GM18873 (cell line): ENCODE results near the gene CCT5.

Experiments used
- ATAC-seq: cut with Tn5 transposase; IDR thresholded peaks from one replicate; pipeline ENCODE4 v1.9.1; 2021; ENCODE audit warnings: mild to moderate bottlenecking, moderate library complexity, moderate number of reproducible peaks; ENCODE audit not compliant: unreplicated experiment, low FRiP score

The CCT5 gene

DNA sequence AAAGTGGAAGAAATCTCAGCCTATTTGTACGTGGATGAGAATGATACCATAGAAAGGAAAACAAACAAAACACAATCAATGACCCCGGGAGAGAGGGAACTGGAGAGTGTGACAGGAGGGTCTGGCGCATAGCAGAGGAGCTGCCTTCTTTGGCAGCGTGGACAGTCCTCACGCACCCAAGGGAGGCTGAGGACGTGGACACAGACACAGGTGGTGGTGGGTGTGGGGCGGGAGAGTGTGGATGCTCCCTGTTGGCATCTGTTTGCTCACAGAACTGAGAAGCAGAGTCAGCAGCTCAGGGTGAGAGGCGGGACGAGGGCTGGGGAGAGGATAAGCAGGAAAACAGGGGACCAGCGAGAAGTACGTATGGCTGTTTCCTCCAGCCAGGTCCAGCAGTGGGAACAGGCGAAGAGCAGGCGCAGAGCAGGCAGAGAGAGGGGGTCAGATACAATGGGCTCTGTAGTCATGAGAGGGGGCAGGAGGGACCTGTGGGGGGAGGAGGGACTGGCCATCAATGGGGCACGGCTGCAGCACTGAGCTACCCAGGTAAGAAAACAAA, 47.6 kb downstream of the CCT5 start:
- ATAC-seq = no peak

DNA sequence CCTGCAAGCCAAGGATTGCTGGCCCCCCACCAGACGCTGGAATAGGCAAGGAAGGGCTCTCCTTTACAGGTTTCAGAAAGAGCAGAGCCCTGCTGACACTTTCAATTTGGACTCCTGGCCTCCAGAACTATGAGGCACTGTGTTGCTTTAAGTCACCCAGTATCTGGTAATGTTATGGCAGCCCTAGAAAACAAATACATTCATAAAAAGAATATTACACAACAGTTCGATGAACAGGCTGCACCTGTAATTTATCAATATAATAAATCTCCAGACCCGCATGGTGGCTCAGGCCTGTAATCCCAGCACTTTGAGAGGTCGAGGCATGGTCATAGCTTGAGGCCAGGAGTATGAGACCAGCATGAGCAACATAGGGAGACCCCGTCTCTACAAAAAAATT, 50.2 kb downstream of the CCT5 start:
- no peak for ATAC-seq

GRCh38 chr5:10301266-10301665, 51.2 kb downstream of the CCT5 start:
- no peak for ATAC-seq

GRCh38 chr5:10301842-10302610, 51.9 kb downstream of the CCT5 start:
- no peak for ATAC-seq

DNA sequence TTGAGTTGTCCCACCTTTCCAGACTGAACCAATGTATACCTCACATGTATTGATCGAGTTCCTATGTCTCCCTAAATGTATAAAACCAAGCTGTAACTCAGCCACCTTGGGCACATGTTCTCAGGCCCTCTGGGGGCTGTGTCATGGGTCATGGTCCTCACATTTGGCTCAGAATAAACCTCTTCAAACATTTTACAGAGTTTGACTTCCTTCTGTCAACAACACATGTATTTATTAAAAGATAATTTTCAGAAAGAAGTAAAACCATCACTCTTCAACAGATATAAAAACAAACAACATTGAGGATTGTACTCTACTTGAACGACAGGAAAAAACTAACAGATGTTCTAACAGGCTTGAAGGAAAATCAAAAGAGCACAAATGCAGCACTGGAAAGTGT, 53.1 kb downstream of the CCT5 start:
- no peak for ATAC-seq

- ATAC-seq = no peak
These were observed 53.7 kb downstream of the CCT5 start for GRCh38 chr5:10303699-10304170.

- ATAC-seq = no peak
These were observed 54.9 kb downstream of the CCT5 start for GRCh38 chr5:10304932-10305331.

GRCh38 chr5:10306114-10306513, 56.0 kb downstream of the CCT5 start:
- ATAC-seq = no peak

DNA sequence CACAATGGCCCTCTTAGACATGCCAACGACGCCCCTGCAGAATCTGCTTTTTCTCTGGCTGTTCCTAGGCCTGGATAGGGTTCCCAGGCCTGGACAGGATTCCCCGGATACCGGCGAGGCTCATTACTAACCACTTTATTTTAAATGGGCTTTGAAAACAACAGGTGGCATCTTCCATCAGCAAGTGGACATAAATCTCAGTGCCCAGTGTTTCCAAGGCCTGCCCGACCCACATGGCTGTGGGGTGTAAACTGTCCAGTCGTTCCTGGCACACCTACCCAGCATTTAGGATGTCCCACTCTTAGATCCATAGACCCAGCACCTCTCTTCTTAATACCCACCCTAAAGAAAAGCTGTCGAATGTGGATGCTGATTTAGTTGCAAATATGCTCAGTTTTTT, 56.7 kb downstream of the CCT5 start:
- no peak for ATAC-seq

- ATAC-seq = peak; percentile 53
These were observed 57.4 kb downstream of the CCT5 start, which contains the start of gene CMBL for GRCh38 chr5:10307206-10308148. TSS of gene CMBL (minus strand) at chr5:10307902. CDS start at chr5:10290762, 17,140 bp downstream.

DNA sequence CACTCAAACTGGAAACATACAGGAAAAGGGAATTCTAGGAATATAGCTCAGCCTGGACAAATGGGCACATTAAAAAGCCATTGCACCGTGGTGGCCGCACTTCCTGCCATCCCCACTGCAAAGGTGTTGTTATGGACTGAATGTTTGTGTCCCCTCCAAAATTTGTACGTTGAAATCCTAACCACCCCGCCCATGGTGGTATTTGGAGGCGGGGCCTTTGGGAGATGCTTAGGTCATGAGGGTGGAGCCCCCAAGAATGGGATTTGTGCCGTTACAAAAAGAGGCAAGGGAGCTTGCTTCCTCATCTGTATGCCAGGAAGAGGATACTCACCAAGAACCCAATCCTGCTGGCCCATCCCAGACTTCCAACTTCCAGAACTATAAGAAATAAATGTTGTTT, 58.8 kb downstream of the CCT5 start:
- no peak for ATAC-seq

DNA sequence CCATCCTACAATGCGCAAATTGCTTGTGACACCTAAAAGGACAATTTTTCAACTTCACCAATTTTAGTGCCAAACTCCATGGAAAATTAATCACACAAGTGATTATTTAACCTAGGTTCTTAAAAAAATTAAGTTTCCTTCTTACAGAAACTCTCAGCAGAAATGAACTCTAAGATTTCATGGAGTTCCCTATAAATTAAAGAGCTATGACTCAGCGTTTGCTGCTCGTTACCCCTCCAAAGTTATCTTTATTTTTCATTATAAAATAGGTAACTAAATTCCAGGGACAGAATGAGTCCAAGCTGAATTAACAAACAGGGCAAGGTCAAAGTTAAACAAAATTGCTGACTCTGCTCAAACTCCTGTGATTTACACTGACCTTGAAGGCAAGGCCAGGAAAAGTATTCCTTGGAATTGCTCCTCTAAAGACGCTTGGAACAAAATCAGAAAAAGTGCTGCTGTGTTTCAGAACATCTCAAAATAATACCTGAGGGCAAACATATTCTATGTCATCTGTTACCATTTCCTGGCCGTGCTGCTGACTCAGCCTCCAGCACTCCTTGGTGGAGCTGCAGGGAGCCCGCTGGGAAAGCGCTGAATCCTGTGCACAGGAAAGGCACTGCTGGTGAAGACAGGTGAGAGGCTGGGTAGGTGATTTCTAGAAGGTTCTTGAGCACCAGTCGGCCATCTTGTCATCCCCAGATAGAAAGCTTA, 60.1 kb downstream of the CCT5 start:
- no peak for ATAC-seq

DNA sequence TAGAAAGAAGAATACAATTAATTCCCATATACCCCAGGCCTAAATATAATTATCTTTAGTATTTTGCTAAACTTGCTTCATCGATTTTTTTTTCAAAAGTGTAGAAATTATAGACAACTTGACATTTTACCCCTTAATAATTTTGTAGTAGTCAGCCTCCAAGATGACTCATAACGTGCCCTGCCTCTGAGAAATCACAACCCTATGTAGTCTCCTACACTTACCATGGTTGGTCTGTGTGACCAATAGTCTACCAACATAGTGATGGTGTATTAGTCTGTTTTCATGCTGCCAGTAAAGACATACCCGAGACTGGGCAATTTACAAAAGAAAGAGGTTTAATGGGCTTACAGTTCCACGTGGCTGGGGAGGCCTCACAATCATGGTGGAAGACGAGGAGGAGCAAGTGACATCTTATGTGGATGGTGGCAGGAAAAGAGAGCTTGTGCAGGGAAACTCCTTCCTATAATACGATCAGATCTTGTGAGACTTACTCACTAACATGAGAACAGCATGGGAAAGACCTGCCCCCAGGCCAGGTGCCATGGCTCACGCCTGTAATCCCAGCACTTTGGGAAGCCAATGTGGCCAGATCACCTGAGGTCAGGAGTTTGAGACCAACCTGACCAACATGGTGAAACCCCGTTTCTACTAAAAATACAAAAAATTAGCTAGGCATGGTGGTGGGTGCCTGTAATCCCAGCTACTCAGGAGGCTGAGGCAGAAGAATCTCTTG, 60.9 kb downstream of the CCT5 start:
- ATAC-seq = peak; percentile 63

DNA sequence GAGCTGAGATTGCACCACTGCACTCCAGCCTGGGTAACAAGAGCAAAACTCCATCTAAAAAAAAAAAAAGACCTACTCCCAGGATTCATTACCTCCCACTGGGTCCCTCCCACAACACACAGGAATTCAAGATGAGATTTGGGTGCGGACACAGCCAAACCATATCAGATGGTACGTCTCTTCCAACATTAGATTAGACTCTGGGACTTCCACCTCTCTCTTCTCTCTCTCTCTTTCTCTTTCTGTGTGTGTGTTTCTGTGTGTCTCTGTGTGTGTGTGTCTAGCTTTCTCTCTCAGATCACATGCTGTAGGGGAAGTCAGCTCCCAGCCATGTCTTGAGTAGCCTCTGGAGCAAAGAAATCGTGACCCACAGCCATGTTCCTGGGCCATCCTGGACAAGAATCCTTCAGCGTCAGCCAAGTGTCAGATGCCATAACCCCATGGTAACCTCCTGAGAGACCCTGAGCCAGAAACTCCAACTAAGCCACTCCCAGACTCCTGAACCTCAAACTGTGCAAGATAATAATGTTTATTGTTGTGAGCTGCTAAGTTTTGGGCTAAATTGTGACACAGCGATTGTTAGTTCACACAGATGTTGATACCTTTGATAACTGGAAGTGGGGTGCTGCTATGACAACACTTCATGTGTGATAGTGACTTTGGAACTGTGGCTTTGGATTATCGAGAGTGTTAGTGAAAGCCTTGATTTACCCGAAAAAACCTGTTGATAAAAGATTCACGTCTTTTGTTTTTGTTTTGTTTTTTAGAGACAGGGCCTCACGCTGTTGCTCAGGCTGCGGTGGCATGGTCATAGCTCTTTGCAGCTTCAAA, 61.7 kb downstream of the CCT5 start:
- ATAC-seq = no peak

DNA sequence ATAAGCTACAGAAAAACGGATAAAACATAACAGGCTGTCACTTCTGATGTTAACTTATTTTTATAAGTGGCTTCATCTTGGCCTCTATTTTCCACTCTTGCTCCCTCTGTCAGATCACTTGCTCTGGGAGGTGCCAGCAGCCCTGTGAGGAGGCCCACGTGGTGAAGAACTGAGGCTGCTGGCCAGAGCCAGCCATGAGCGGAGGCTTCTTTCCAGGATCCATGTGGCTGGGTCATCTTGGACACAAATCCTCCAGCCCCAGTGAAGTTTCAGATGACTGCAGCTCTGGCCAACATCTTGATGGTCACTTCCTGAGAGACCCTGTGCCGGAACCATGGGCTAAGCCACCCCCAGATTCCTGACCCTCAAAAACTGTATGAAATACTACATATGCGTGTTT, 65.1 kb downstream of the CCT5 start:
- no peak for ATAC-seq
